HepG2 (cell line): ENCODE measurements around the gene LNX2. TPM values are rescaled to one million over a fixed set of nuclear protein-coding genes. Genes with fewer than 3 reads are reported as not detected.

ENCODE experiments used
- ATAD3A ChIP-seq: sonication (generic); formaldehyde crosslinking; IDR thresholded peaks from 2 replicates; pipeline ENCODE4 v1.4.0; 2020; ENCODE audit warnings: missing genetic modification reagents
- CENPT ChIP-seq: sonication (generic); formaldehyde crosslinking; IDR thresholded peaks from 2 replicates; pipeline ENCODE4 v1.8.0; 2022; ENCODE audit warnings: low read depth, mild to moderate bottlenecking, moderate library complexity, missing genetic modification reagents
- DMAP1 ChIP-seq: IDR thresholded peaks from 2 replicates; pipeline ENCODE4 v1.6.1; 2016
- HOXA7 ChIP-seq: sonication (generic); formaldehyde crosslinking; IDR thresholded peaks from 2 replicates; pipeline ENCODE4 v1.8.1; 2022; ENCODE audit warnings: mild to moderate bottlenecking, missing genetic modification reagents, moderate library complexity
- PHB2 ChIP-seq: fragments of 450-650 bp; IDR thresholded peaks from 2 replicates; pipeline ENCODE4 v1.6.1; 2018; ENCODE audit not compliant: partially characterized antibody
- SALL2 ChIP-seq: sonication (generic); formaldehyde crosslinking; IDR thresholded peaks from 2 replicates; pipeline ENCODE4 v1.8.1; 2023; ENCODE audit warnings: mild to moderate bottlenecking, missing genetic modification reagents, inconsistent platforms
- SATB2 ChIP-seq: sonication (generic); formaldehyde crosslinking; IDR thresholded peaks from 2 replicates; pipeline ENCODE4 v1.5.0; 2020; ENCODE audit warnings: missing genetic modification reagents
- SP5 ChIP-seq: IDR thresholded peaks from 2 replicates; pipeline ENCODE4 v1.6.1; 2016; ENCODE audit warnings: low read depth, borderline replicate concordance
- ZFY ChIP-seq: sonication (generic); formaldehyde crosslinking; IDR thresholded peaks from 2 replicates; pipeline ENCODE4 v1.4.0; 2020; ENCODE audit warnings: missing genetic modification reagents
- ZNF20 ChIP-seq: sonication (generic); formaldehyde crosslinking; IDR thresholded peaks from 2 replicates; pipeline ENCODE4 v1.4.0; 2020; ENCODE audit warnings: mild to moderate bottlenecking, moderate library complexity, missing genetic modification reagents
- ZNF30 ChIP-seq: sonication (generic); formaldehyde crosslinking; IDR thresholded peaks from 2 replicates; pipeline ENCODE4 v1.5.0; 2020; ENCODE audit warnings: mild to moderate bottlenecking, missing genetic modification reagents
- ZNF570 ChIP-seq: sonication (generic); formaldehyde crosslinking; IDR thresholded peaks from 2 replicates; pipeline ENCODE4 v1.4.0; 2020; ENCODE audit warnings: mild to moderate bottlenecking, missing genetic modification reagents, borderline replicate concordance
- ZNF850 ChIP-seq: sonication (generic); formaldehyde crosslinking; conservative IDR thresholded peaks from 2 replicates; pipeline ENCODE4 v1.9.0; 2021; ENCODE audit warnings: mild to moderate bottlenecking, missing genetic modification reagents
- ZSCAN25 ChIP-seq: sonication (generic); formaldehyde crosslinking; IDR thresholded peaks from 2 replicates; pipeline ENCODE4 v1.8.0; 2022; ENCODE audit warnings: mild to moderate bottlenecking, missing genetic modification reagents
- polyA plus RNA-seq, 8 experiments: library from polyadenylated mRNA; depleted of rRNA in 3 of 8; stranded (reverse) in 7 of 8; unstranded in 1 of 8; fragments of >200 nt; fragmentation: Illumina TruSeq in 4 of 8; extraction: Trizol in 4 of 8; gene quantifications; 2 replicates each; pipeline versions ENCODE4 v1.2.1 to v1.2.3, GENCODE V29; 2011 to 2016; ENCODE audit warnings: low read depth in 4 of 8, missing spikeins in 1 of 8, mixed read lengths in 1 of 8; ENCODE audit not compliant: insufficient read depth in 1 of 8
- total RNA-seq, 5 experiments: library from RNA; depleted of rRNA; stranded (reverse); fragments of >200 nt; fragmentation: Illumina TruSeq; extraction: Trizol; gene quantifications; 2 replicates each; pipeline ENCODE4 v1.2.3, GENCODE V29; 2016; ENCODE audit warnings: low read depth in 1 of 5
- TF ChIP-seq, protein P1 (sequence below): IDR thresholded peaks from 2 replicates; pipeline ENCODE4 v1.6.1; 2012; ENCODE audit warnings: low read length, improper control_type of control experiment
- TF ChIP-seq, protein P2 (sequence below): sonication (generic); formaldehyde crosslinking; IDR thresholded peaks from 2 replicates; pipeline ENCODE4 v1.5.0; 2020; ENCODE audit warnings: mild to moderate bottlenecking, missing genetic modification reagents
- TF ChIP-seq, protein P3 (sequence below): sonication (generic); formaldehyde crosslinking; IDR thresholded peaks from 2 replicates; pipeline ENCODE4 v1.4.0; 2020; ENCODE audit warnings: missing genetic modification reagents
- TF ChIP-seq, protein P4 (sequence below): IDR thresholded peaks from 2 replicates; pipeline ENCODE4 v1.6.1; 2016; ENCODE audit warnings: missing genetic modification reagents, missing compliant biosample characterization

The LNX2 gene
- total and polyA plus RNA-seq, 2 of the 13 experiments (the other 11 are each of a cell fraction or from before 2014, with no cell fraction given) = 9.2 to 9.7 TPM

DNA sequence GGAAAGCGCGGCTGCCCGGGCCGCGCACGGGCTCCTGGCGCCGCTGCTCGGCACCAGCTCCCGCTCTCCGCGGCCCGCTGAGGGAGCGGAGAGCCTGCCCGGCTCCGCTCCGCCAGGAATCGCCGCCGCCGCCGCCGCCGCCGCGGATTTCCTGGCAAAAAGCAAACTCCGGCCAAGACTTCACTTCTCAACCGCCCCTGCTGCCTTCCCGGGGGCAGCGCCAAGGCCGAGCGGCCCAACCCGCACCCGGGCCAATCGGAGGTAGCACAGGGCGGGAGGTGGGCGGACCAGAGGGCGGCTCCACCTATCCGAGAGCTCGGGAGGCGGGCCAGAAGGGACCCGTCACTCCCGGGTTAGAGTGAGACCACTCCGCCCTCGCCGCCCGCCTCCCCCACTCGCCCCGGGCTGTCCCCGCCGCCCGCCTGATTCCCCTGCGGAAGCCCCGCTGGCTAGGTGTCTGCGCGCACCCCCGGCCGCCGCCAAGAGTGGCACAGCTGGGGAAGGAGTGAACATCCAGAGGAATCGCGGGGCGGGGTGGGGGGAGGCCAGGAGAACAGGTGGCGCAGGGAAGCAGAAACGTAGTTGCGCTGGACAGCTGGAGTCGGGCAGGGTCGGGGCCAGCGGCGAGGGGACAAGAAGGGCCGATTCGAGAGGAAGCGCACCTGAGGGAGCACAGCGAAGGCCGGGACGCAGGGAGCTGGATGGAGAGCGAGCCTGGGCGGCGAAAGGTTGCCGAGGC, at the start of gene LNX2 (continued):
- TF ChIP-seq ZNF570 (no peak), SALL2 (CRISPR knock-in tag) (no peak), PHB2 (no peak), HOXA7 (CRISPR knock-in tag) (no peak), DMAP1 (CRISPR knock-in tag) (peak; percentile 33; the same call in 1 of the 2 replicates), SATB2 (CRISPR knock-in tag) (no peak), ZNF850 (CRISPR knock-in tag) (no peak; the same call in 1 of the 2 replicates), SP5 (peak; percentile 69; the same call in 1 of the 2 replicates), CENPT (CRISPR knock-in tag) (no peak), ZNF20 (CRISPR knock-in tag) (no peak), ZFY (CRISPR knock-in tag) (peak; percentile 65; the same call in 1 of the 2 replicates), ATAD3A (no peak), ZNF30 (CRISPR knock-in tag) (no peak), ZSCAN25 (CRISPR knock-in tag) (no peak)
- TF ChIP-seq, protein P1, sequence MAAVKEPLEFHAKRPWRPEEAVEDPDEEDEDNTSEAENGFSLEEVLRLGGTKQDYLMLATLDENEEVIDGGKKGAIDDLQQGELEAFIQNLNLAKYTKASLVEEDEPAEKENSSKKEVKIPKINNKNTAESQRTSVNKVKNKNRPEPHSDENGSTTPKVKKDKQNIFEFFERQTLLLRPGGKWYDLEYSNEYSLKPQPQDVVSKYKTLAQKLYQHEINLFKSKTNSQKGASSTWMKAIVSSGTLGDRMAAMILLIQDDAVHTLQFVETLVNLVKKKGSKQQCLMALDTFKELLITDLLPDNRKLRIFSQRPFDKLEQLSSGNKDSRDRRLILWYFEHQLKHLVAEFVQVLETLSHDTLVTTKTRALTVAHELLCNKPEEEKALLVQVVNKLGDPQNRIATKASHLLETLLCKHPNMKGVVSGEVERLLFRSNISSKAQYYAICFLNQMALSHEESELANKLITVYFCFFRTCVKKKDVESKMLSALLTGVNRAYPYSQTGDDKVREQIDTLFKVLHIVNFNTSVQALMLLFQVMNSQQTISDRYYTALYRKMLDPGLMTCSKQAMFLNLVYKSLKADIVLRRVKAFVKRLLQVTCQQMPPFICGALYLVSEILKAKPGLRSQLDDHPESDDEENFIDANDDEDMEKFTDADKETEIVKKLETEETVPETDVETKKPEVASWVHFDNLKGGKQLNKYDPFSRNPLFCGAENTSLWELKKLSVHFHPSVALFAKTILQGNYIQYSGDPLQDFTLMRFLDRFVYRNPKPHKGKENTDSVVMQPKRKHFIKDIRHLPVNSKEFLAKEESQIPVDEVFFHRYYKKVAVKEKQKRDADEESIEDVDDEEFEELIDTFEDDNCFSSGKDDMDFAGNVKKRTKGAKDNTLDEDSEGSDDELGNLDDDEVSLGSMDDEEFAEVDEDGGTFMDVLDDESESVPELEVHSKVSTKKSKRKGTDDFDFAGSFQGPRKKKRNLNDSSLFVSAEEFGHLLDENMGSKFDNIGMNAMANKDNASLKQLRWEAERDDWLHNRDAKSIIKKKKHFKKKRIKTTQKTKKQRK = no peak
- TF ChIP-seq, protein P2, sequence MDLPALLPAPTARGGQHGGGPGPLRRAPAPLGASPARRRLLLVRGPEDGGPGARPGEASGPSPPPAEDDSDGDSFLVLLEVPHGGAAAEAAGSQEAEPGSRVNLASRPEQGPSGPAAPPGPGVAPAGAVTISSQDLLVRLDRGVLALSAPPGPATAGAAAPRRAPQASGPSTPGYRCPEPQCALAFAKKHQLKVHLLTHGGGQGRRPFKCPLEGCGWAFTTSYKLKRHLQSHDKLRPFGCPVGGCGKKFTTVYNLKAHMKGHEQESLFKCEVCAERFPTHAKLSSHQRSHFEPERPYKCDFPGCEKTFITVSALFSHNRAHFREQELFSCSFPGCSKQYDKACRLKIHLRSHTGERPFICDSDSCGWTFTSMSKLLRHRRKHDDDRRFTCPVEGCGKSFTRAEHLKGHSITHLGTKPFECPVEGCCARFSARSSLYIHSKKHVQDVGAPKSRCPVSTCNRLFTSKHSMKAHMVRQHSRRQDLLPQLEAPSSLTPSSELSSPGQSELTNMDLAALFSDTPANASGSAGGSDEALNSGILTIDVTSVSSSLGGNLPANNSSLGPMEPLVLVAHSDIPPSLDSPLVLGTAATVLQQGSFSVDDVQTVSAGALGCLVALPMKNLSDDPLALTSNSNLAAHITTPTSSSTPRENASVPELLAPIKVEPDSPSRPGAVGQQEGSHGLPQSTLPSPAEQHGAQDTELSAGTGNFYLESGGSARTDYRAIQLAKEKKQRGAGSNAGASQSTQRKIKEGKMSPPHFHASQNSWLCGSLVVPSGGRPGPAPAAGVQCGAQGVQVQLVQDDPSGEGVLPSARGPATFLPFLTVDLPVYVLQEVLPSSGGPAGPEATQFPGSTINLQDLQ (CRISPR knock-in tag) = no peak
- TF ChIP-seq, protein P3, sequence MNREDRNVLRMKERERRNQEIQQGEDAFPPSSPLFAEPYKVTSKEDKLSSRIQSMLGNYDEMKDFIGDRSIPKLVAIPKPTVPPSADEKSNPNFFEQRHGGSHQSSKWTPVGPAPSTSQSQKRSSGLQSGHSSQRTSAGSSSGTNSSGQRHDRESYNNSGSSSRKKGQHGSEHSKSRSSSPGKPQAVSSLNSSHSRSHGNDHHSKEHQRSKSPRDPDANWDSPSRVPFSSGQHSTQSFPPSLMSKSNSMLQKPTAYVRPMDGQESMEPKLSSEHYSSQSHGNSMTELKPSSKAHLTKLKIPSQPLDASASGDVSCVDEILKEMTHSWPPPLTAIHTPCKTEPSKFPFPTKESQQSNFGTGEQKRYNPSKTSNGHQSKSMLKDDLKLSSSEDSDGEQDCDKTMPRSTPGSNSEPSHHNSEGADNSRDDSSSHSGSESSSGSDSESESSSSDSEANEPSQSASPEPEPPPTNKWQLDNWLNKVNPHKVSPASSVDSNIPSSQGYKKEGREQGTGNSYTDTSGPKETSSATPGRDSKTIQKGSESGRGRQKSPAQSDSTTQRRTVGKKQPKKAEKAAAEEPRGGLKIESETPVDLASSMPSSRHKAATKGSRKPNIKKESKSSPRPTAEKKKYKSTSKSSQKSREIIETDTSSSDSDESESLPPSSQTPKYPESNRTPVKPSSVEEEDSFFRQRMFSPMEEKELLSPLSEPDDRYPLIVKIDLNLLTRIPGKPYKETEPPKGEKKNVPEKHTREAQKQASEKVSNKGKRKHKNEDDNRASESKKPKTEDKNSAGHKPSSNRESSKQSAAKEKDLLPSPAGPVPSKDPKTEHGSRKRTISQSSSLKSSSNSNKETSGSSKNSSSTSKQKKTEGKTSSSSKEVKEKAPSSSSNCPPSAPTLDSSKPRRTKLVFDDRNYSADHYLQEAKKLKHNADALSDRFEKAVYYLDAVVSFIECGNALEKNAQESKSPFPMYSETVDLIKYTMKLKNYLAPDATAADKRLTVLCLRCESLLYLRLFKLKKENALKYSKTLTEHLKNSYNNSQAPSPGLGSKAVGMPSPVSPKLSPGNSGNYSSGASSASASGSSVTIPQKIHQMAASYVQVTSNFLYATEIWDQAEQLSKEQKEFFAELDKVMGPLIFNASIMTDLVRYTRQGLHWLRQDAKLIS = no peak
- TF ChIP-seq, protein P4, sequence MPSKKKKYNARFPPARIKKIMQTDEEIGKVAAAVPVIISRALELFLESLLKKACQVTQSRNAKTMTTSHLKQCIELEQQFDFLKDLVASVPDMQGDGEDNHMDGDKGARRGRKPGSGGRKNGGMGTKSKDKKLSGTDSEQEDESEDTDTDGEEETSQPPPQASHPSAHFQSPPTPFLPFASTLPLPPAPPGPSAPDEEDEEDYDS (CRISPR knock-in tag) = peak; percentile 85
